ENCODE measurements around the gene ULK2.
A peak's percentile ranks its signal among the peaks of the same experiment; 100 is the strongest.

The ULK2 gene

GRCh38 chr17:19867079-19867328 is 732 bp downstream of the ULK2 start (continued):
- no peak for TF ChIP-seq ZNF791 (tag by site-specific recombination; IDR thresholded peaks at IDR 0.05)
- TF ChIP-seq ZNF292 (tag by site-specific recombination; IDR thresholded peaks at IDR 0.05; ENCODE audit: borderline replicate concordance, low read depth) = no peak
- no peak for TF ChIP-seq FEZF1 (tag by site-specific recombination; IDR thresholded peaks at IDR 0.05)
- TF ChIP-seq ZNF24 (tag by site-specific recombination; IDR thresholded peaks at IDR 0.05) = 0 out of 2 replicates have a peak, but pooled peaks have one; percentile 15
- no peak for TF ChIP-seq ZNF596 (tag by site-specific recombination; IDR thresholded peaks at IDR 0.05)
- no peak for TF ChIP-seq MEIS1 (CRISPR knock-in tag; IDR thresholded peaks at IDR 0.05; ENCODE audit: borderline replicate concordance)
- no peak for TF ChIP-seq SP2 (tag by site-specific recombination; IDR thresholded peaks at IDR 0.05)
- no peak for TF ChIP-seq ZNF174 (tag by site-specific recombination; IDR thresholded peaks at IDR 0.05)
- no peak for TF ChIP-seq ZNF518A (tag by site-specific recombination; conservative IDR thresholded peaks at IDR 0.05; ENCODE audit: low read depth)
- no peak for TF ChIP-seq ZNF76 (tag by site-specific recombination; IDR thresholded peaks at IDR 0.05; ENCODE audit: borderline replicate concordance, low read depth)
- no peak for TF ChIP-seq ZFP37 (tag by site-specific recombination; IDR thresholded peaks at IDR 0.05)
- TF ChIP-seq ZNF549 (tag by site-specific recombination; IDR thresholded peaks at IDR 0.05) = no peak
- no peak for TF ChIP-seq ZNF248 (tag by site-specific recombination; IDR thresholded peaks at IDR 0.05)
- TF ChIP-seq ZNF112 (tag by site-specific recombination; IDR thresholded peaks at IDR 0.05) = no peak
- 0 out of 2 replicates have a peak, but pooled peaks have one; percentile 28 for TF ChIP-seq KLF17 (tag by site-specific recombination; IDR thresholded peaks at IDR 0.05)
- TF ChIP-seq ZNF501 (tag by site-specific recombination; IDR thresholded peaks at IDR 0.05) = no peak
- no peak for TF ChIP-seq ZNF311 (tag by site-specific recombination; IDR thresholded peaks at IDR 0.05; ENCODE audit: borderline replicate concordance)
- no peak for TF ChIP-seq ZNF585B (tag by site-specific recombination; IDR thresholded peaks at IDR 0.05)
- no peak for TF ChIP-seq ZNF521 (tag by site-specific recombination; IDR thresholded peaks at IDR 0.05)
- TF ChIP-seq ZNF10 (tag by site-specific recombination; IDR thresholded peaks at IDR 0.05) = no peak
- TF ChIP-seq GLIS2 (tag by site-specific recombination; IDR thresholded peaks at IDR 0.05) = 0 out of 2 replicates have a peak, but pooled peaks have one; percentile 5
- TF ChIP-seq SCRT1 (tag by site-specific recombination; IDR thresholded peaks at IDR 0.05; ENCODE audit: borderline replicate concordance) = no peak
- TF ChIP-seq ZBTB1 (tag by site-specific recombination; IDR thresholded peaks at IDR 0.05) = no peak
- TF ChIP-seq GFI1B (tag by site-specific recombination; IDR thresholded peaks at IDR 0.05) = no peak
- no peak for TF ChIP-seq ZNF837 (tag by site-specific recombination; IDR thresholded peaks at IDR 0.05)
- TF ChIP-seq SETDB1 (IDR thresholded peaks at IDR 0.05; ENCODE audit: insufficient read length, low read length) = no peak
- peak; percentile 35; the same call in 1 of the 2 replicates for TF ChIP-seq ZBTB8A (tag by site-specific recombination; IDR thresholded peaks at IDR 0.05)
- TF ChIP-seq ZNF146 (tag by site-specific recombination; IDR thresholded peaks at IDR 0.05) = no peak
- TF ChIP-seq ZNF398 (tag by site-specific recombination; IDR thresholded peaks at IDR 0.05) = no peak
- no peak for TF ChIP-seq IKZF3 (tag by site-specific recombination; IDR thresholded peaks at IDR 0.05)
- TF ChIP-seq PBX3 (CRISPR knock-in tag; IDR thresholded peaks at IDR 0.05) = no peak; the same call in 1 of the 2 replicates
- no peak for TF ChIP-seq ZNF645 (tag by site-specific recombination; IDR thresholded peaks at IDR 0.05)
